22Rv1 (cell line): ENCODE measurements around the gene CDC25C.

Experiments
- CTCF ChIP-seq: fragments of 450-650 bp; IDR thresholded peaks from 2 replicates; pipeline ENCODE4 v1.5.1; 2017; ENCODE audit warnings: mild to moderate bottlenecking
- ZFX ChIP-seq: fragments of 450-650 bp; IDR thresholded peaks from 2 replicates; pipeline ENCODE4 v1.6.1; 2017; ENCODE audit warnings: antibody characterized with exemption, borderline replicate concordance

- TF ChIP-seq CTCF (no peak), ZFX (no peak)
These were observed 67.4 kb downstream of the CDC25C start for GRCh38 chr5:138264183-138264582.
